Left lung (tissue), 10 donors: Measurements from ENCODE around the gene AVPR2. TPM values are rescaled to one million over a fixed set of nuclear protein-coding genes. Genes with fewer than 3 reads are reported as not detected.
A peak's percentile ranks its signal among the peaks of the same experiment; 100 is the strongest.

Experiments used
- ATAC-seq: fragments of 200-7000 bp; cut with Tn5 transposase; one replicate; pipeline ENCODE4 v1.9.1; 2020; ENCODE audit warnings: moderate library complexity
- DNase-seq, 4 donors: peaks; one replicate each; pipeline ENCODE4 v3.0.0-alpha.2; 2013 to 2020
- H3K27ac ChIP-seq, 2 donors: fragments of 200-600 bp; sonication (generic) in 1 of 2; one replicate each; pipeline versions ENCODE4 v1.5.0 to v1.8.0; 2020 to 2021
- H3K27me3 ChIP-seq, 2 donors: fragments of 200-600 bp; sonication (generic) in 1 of 2; one replicate each; pipeline versions ENCODE4 v1.5.0 to v1.8.0; 2020 to 2021
- H3K36me3 ChIP-seq, 2 donors: fragments of 200-600 bp; sonication (generic) in 1 of 2; one replicate each; pipeline versions ENCODE4 v1.5.0 to v1.8.0; 2020 to 2021
- H3K4me1 ChIP-seq, 2 donors: fragments of 200-600 bp; one replicate each; pipeline ENCODE4 v1.8.0; 2021
- H3K4me3 ChIP-seq, 2 donors: fragments of 200-600 bp; sonication (generic) in 1 of 2; one replicate each; pipeline versions ENCODE4 v1.5.0 to v1.8.0; 2020 to 2021; ENCODE audit warnings: mild to moderate bottlenecking in 1 of 2
- H3K9me3 ChIP-seq, 2 donors: fragments of 200-600 bp; sonication (generic) in 1 of 2; one replicate each; pipeline versions ENCODE4 v1.5.0 to v1.8.0; 2020 to 2021
- CTCF ChIP-seq, 2 donors: fragments of 200-600 bp; sonication (generic) in 1 of 2; IDR thresholded peaks; one replicate each; pipeline versions ENCODE4 v1.5.0 to v1.8.0; 2021; ENCODE audit warnings: antibody characterized with exemption in 2 of 2
- intact Hi-C, 2 donors: fragments of 100-400 bp; cut with DNase I; formaldehyde crosslinking; loops; one replicate each; pipeline versions ENCODE4 v1.11.2 to v1.14.2; 2022
- polyA plus RNA-seq, 6 donors: library from polyadenylated mRNA; unstranded; fragments of 120-200 nt; gene quantifications; one replicate each; pipeline ENCODE4 v1.2.1, GENCODE V29; 2013; ENCODE audit not compliant: insufficient read length in 6 of 6
- total RNA-seq, 2 donors: library from RNA; stranded (reverse); fragmentation: NEBNext Ultra II Directional; extraction: Animal tissue kit (Norgen Biotek cat#: 25700); gene quantifications; one replicate each; pipeline ENCODE4 v1.2.1, GENCODE V29; 2021
- donor health status: DM: no; HTN: yes; CAD: no.
- donor health status: DM: no; HTN: no; CAD: no.

The AVPR2 gene
- total and polyA plus RNA-seq, 8 donors = 0.52 to 1.3 (median 0.83) TPM

GRCh38 chrX:153897899-153898298 is 6.6 kb upstream of the AVPR2 start:
- H3K9me3 ChIP-seq = no peaks in the 10 kb centered on the region
- DNase-seq (no peak), ATAC-seq (no peak)
- peaks cover 0 to 17% of the 10 kb centered on the region in 2 donors for H3K4me1 ChIP-seq
- H3K36me3 ChIP-seq = no peaks in the 10 kb centered on the region
- no peak for TF ChIP-seq CTCF (IDR thresholded peaks at IDR 0.05)
- H3K4me3 ChIP-seq = no peak overlapping the region
- no peaks in the 10 kb centered on the region for H3K27me3 ChIP-seq
- intact Hi-C loops = loop anchor here in 1 of 2 donors (10.0 kb wide), 1 partner anchor 63 kb away; the partner anchor contains the start of gene PDZD4
- no peak overlapping the region for H3K27ac ChIP-seq

GRCh38 chrX:153900831-153901752 is 3.4 kb upstream of the AVPR2 start:
- ATAC-seq (peak; percentile 72), DNase-seq (peak in 3 of 4 donors; percentile 24 to 79 (median 77))
- no peak overlapping the region for H3K4me3 ChIP-seq
- no peaks in the 10 kb centered on the region for H3K27me3 ChIP-seq
- no peaks in the 10 kb centered on the region for H3K36me3 ChIP-seq
- no peaks in the 10 kb centered on the region for H3K9me3 ChIP-seq
- H3K4me1 ChIP-seq = peaks cover 0 to 32% of the 10 kb centered on the region in 2 donors
- peak in 1 of 2 donors; percentile 10 for TF ChIP-seq CTCF (IDR thresholded peaks at IDR 0.05)
- peak overlapping the region in 1 of 2 donors; percentile 66 for H3K27ac ChIP-seq
- intact Hi-C loops = no loop called here

GRCh38 chrX:153901753-153902140 is 2.7 kb upstream of the AVPR2 start:
- H3K27ac ChIP-seq = no peak overlapping the region
- DNase-seq = no peak

GRCh38 chrX:153902385-153902784 is 2.1 kb upstream of the AVPR2 start:
- DNase-seq = no peak
- no peak for TF ChIP-seq CTCF (IDR thresholded peaks at IDR 0.05)
- intact Hi-C loops = no loop called here
- no peaks in the 10 kb centered on the region for H3K9me3 ChIP-seq
- H3K27ac ChIP-seq = no peak overlapping the region
- peaks cover 0 to 32% of the 10 kb centered on the region in 2 donors for H3K4me1 ChIP-seq
- H3K4me3 ChIP-seq = no peak overlapping the region
- no peak for ATAC-seq
- peaks cover 0 to 5% of the 10 kb centered on the region in 2 donors for H3K36me3 ChIP-seq
- H3K27me3 ChIP-seq = no peaks in the 10 kb centered on the region

More at GRCh38 chrX:153901753-153902140, 2.7 kb upstream of the AVPR2 start:
- Histone ChIP-seq H3K4me3 (no peak overlapping the region), H3K9me3 (no peaks in the 10 kb centered on the region), H3K36me3 (no peaks in the 10 kb centered on the region), H3K27me3 (no peaks in the 10 kb centered on the region), H3K4me1 (peaks cover 0 to 32% of the 10 kb centered on the region in 2 donors)
- no peak for ATAC-seq
- intact Hi-C loops = no loop called here
- no peak for TF ChIP-seq CTCF (IDR thresholded peaks at IDR 0.05)

GRCh38 chrX:153903238-153903980 is 1.1 kb upstream of the AVPR2 start:
- TF ChIP-seq CTCF (IDR thresholded peaks at IDR 0.05) = no peak
- H3K9me3 ChIP-seq = no peaks in the 10 kb centered on the region
- no peak overlapping the region for H3K4me3 ChIP-seq
- ATAC-seq (peak; percentile 33), DNase-seq (peak in 1 of 4 donors; percentile 71)
- intact Hi-C loops = no loop called here
- peaks cover 0 to 15% of the 10 kb centered on the region in 2 donors for H3K36me3 ChIP-seq
- H3K4me1 ChIP-seq = peaks cover 0 to 32% of the 10 kb centered on the region in 2 donors
- no peaks in the 10 kb centered on the region for H3K27me3 ChIP-seq
- peak overlapping the region in 1 of 2 donors; percentile 37 for H3K27ac ChIP-seq
